ENCODE data around the gene PGM5.

DNA sequence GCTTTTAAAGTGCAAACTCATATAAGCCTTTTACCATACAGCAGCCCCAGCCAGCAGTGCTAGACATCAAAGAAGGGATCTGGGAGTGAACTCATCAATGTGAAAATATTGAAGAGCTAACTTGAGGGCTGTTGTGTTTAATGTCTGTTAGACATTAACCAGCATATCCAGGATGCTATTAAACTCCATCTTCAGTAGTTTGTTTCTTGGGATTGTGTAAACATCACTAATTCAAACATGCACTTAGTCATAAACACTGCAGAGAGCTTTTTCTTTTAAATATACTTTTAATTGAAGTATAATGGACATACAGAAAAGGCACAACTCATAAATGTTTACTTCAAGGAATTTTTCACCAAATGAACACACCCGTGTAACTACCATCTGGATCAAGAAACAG is 102.5 kb downstream of the PGM5 start:
- TF ChIP-seq, protein P1, sequence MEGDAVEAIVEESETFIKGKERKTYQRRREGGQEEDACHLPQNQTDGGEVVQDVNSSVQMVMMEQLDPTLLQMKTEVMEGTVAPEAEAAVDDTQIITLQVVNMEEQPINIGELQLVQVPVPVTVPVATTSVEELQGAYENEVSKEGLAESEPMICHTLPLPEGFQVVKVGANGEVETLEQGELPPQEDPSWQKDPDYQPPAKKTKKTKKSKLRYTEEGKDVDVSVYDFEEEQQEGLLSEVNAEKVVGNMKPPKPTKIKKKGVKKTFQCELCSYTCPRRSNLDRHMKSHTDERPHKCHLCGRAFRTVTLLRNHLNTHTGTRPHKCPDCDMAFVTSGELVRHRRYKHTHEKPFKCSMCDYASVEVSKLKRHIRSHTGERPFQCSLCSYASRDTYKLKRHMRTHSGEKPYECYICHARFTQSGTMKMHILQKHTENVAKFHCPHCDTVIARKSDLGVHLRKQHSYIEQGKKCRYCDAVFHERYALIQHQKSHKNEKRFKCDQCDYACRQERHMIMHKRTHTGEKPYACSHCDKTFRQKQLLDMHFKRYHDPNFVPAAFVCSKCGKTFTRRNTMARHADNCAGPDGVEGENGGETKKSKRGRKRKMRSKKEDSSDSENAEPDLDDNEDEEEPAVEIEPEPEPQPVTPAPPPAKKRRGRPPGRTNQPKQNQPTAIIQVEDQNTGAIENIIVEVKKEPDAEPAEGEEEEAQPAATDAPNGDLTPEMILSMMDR (IDR thresholded peaks at IDR 0.05; ENCODE audit: low read length): no peak
- no peak for TF ChIP-seq EZH2phosphoT487 (IDR thresholded peaks at IDR 0.05; ENCODE audit: low read length)
- TF ChIP-seq EZH2 (optimal IDR thresholded peaks at IDR 0.05; ENCODE audit: low read depth, low read length): no peak

Measured in MM.1S (cell line).